DMS 273 treated with DMSO at 0.1 percent for 48 hours (cell line): ENCODE measurements around the gene NEGR1.

Experiments
- DNase-seq: peaks from one replicate; lab custom pipeline; 2025; lab: John Stamatoyannopoulos, UW

NEGR1 gene

GRCh38 chr1:71561729-71562128 lies 720.6 kb downstream of the NEGR1 start:
- no peak for DNase-seq

- DNase-seq: no peak
These were observed 721.1 kb downstream of the NEGR1 start for GRCh38 chr1:71561206-71561605.

GRCh38 chr1:71559880-71560279 lies 722.5 kb downstream of the NEGR1 start:
- DNase-seq: no peak

DNA sequence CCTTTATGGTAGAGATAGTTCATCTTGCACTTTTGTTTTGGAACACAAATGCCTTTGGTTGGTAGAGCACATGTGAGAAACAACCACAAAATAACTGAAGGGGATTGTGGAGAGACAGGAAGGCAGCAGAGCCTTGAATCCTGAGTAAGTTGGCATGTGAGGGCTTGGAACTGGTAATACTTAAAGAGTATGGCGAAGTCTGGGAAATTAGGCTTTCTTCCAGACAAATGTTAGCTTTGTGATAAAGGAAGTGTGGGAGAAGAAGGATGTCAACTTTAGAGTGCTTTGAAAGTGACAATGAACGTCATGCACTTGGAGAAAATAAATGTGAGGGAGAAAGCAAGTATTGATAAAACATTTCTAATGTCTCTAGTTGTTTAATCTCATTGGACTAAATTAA lies 725.2 kb downstream of the NEGR1 start:
- no peak for DNase-seq

- no peak for DNase-seq
These were observed 733.9 kb downstream of the NEGR1 start for GRCh38 chr1:71548398-71548890.

- no peak for DNase-seq
These were observed 740.2 kb downstream of the NEGR1 start for GRCh38 chr1:71542155-71542554.

- no peak for DNase-seq
These were observed 748.4 kb downstream of the NEGR1 start for GRCh38 chr1:71533950-71534349.

- no peak for DNase-seq
These were observed 750.0 kb downstream of the NEGR1 start for GRCh38 chr1:71532343-71532742.

DNA sequence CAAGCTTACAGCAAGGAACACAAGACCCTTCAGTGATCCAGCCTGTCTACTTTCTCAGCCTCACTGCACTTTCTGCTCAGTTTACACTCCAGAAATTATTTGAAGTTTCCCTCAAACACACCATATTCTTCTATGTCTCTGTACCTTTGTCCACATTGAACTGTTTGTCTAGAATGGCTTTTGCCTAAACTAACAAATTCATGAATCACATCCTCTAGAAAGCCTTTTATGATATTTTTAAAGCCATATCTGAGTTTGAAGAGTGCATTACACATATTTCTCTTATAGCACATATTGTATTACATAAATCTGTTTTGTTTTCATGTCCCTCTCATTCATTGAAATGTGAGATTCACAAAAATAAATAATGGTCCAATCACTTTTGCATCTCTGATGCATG lies 755.5 kb downstream of the NEGR1 start:
- no peak for DNase-seq

GRCh38 chr1:71522721-71523120 lies 759.6 kb downstream of the NEGR1 start:
- no peak for DNase-seq

GRCh38 chr1:71521655-71522264 lies 760.6 kb downstream of the NEGR1 start:
- DNase-seq: peak; percentile 35

DNA sequence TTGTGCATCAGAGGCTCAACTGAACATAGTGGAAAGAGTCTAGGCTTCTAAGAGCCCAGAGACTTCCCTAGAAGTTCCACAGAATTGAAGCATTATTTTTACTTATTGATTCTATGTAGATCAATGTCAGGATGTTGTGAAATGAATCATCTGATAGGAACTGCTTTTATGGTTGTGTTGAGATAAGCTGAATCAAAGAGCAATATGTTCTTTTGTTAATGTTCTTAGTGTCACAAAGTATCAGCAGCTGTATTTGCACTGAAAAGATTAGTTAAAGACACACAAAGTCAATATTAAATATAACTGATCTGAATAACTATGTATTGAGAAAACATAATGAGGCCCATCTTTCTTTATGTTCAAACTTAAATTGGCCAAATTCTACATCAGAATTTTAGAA lies 770.8 kb downstream of the NEGR1 start:
- DNase-seq: no peak

DNA sequence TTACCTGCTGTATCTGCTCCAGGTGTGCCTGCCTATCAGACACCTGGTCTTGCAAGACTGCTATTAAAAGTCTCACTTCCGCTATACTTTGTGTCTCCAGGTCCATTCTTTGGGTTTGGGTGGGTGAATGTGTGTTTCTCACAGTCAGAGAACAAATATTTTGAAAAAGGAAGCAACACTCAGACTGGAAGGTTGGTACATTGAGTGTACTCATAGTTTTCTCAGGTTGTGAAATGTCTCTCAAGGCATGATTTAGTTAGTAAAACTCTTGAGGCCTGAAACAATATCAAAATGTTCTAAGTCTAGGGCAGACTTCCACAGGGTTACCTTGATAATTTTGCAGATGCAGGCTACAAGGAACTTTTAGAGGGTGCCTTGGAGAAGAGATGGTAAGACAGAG lies 771.6 kb downstream of the NEGR1 start:
- DNase-seq: no peak

DNA sequence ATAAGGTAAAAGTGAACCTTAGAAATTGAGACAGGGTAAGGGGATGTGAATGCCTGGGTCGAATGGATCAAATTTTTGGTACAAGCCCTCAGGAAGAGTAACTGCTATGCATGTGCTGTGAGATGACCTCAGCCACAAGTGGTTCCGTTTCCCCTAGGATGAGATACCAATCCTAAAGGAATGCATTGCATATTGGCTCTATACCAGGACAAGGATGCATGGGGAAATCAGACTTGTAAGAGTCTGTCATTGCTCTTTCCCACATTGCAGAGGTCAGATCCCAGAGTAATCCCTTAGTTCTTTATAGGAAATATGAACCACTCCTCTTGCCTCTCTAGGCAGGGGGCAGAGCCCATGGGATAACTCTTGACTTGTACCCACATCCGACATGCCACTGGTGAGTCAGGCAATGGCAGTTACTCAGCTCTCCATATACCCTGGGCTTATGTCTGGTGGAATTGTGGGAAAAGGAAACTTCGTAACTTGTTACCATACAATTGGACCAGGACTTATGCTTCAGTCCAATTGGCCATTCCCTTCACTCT lies 773.2 kb downstream of the NEGR1 start:
- no peak for DNase-seq

- no peak for DNase-seq
These were observed 780.3 kb downstream of the NEGR1 start for GRCh38 chr1:71502006-71502405.

- no peak for DNase-seq
These were observed 783.8 kb downstream of the NEGR1 start for GRCh38 chr1:71498542-71498941.

DNA sequence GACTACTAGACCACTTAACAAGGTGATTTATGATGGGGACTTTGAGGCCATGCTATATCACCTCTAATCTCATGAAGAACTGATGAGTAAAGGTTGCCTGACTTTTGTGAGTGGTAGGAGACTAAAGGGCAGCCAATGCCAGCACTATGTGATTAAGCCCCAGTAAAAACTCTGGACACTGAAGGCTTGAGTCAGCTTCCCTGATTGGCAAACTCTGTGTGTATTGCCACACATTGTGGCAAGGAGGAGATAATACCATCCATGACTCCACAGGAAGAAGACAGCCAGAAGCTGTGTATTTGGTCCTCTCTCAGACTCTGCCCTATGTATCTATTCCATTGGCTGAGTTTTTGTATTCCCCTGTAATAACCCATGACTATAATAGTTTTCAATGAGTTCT lies 788.2 kb downstream of the NEGR1 start:
- no peak for DNase-seq

- DNase-seq: no peak
These were observed 789.9 kb downstream of the NEGR1 start for GRCh38 chr1:71492298-71493041.

- no peak for DNase-seq
These were observed 791.9 kb downstream of the NEGR1 start for GRCh38 chr1:71490432-71490831.

DNA sequence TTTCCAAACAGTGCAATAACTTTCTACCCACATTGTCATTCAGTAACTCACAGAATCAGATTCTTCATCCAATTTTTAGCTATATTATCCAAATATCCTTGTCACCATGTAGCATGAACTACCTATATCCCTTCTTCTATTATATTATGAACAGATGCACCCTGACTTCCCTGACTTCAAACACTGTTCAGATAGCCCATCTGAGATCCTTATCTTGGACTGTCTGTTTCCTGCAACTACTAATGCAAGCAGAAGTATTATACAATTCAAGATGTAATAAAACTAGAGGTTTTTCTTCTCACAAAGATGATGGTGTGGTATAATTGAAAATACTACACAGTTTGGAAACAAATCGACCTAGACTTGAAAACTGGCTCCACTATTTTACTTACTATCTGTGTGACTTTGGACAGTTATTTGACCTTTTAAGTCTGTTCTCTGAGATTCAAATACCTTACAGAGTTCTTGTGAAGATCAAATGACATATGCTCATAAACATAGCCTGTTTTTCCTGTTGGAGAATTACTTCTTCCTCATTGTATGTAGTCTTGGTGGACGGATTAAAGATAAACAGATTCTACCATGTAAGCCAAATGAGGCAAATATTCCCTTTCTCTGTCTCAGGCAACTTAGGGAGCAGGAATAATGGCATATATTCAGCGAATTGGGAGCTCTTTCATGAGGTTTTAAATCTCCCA lies 793.6 kb downstream of the NEGR1 start:
- DNase-seq: no peak

GRCh38 chr1:71473331-71473730 lies 809.0 kb downstream of the NEGR1 start:
- DNase-seq: no peak

DNA sequence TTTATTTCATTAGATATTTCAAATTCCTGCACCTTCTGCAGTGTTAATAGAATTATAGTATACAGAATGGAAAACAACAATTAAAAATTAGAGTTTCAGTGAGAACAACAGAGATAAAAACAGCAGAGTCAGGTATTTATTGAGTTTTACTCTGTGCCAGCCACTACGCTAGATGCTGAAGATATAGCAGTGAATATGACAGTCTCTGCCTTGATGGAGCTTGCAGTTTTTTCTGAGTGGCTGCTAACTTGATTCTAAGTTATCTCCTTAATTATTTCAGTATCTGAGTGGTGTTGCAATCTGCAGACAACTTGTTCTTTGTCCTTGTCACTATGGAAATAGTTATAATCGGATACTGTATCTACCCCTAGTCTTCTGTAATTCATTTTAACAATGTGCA lies 817.2 kb downstream of the NEGR1 start:
- DNase-seq: no peak

DNA sequence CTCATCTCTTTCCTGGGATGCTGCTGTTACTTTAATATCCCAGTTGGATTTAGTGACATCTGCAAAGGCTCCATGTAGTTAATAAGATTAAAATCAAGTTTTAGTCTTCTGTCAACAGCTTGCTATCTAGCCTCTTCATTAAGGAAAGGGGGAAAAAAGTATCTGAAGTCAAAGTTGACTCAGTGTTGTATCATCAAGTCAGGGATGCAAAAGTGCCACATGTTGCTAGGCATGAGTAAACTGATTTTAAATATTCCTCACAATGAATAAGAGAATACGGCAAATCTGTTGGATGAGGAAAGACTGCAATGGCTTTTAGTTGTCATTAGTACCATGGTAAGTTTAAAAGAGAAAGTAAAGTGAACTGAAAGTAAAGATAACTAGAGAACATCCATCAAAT lies 818.3 kb downstream of the NEGR1 start:
- DNase-seq: no peak
